GM23338 (cell line): ENCODE data around the gene IGSF5. TPM values are rescaled to one million over a fixed set of nuclear protein-coding genes. Genes with fewer than 3 reads are reported as not detected.

Experiments
- ATAC-seq: fragments of 200-7000 bp; cut with Tn5 transposase; 3 replicates; pipeline ENCODE4 v1.9.1; 2020
- DNase-seq: peaks from one replicate; pipeline ENCODE4 v3.0.0-alpha.2; 2015; ENCODE audit warnings: low spot score
- H2AFZ ChIP-seq: fragments of 200-600 bp; sonication (generic); 2 replicates; pipeline ENCODE4 v1.8.0; 2016; ENCODE audit warnings: antibody characterized with exemption, mild to moderate bottlenecking, moderate library complexity
- H3F3A ChIP-seq: fragments of 200-600 bp; sonication (generic); replicated peaks from 2 replicates; pipeline ENCODE4 v1.8.0; 2017; ENCODE audit warnings: antibody characterized with exemption, mixed run types, low read depth
- H3K27ac ChIP-seq: fragments of 200-600 bp; sonication (generic); 2 replicates; pipeline ENCODE4 v1.6.1; 2016; ENCODE audit warnings: low read depth
- H3K27me3 ChIP-seq: fragments of 200-600 bp; sonication (generic); 2 replicates; pipeline ENCODE4 v1.8.0; 2016; ENCODE audit warnings: mild to moderate bottlenecking, mixed run types, moderate library complexity; ENCODE audit not compliant: insufficient read depth
- H3K36me3 ChIP-seq: fragments of 200-600 bp; sonication (generic); 2 replicates; pipeline ENCODE4 v1.8.0; 2016; ENCODE audit warnings: mild to moderate bottlenecking; ENCODE audit not compliant: insufficient read depth
- H3K4me1 ChIP-seq: fragments of 200-600 bp; sonication (generic); 2 replicates; pipeline ENCODE4 v1.8.0; 2016; ENCODE audit warnings: mild to moderate bottlenecking, moderate library complexity; ENCODE audit not compliant: insufficient read depth
- H3K4me2 ChIP-seq: fragments of 200-600 bp; sonication (generic); 2 replicates; pipeline ENCODE4 v1.7.1; 2017; ENCODE audit warnings: mixed run types
- H3K4me3 ChIP-seq: fragments of 200-600 bp; sonication (generic); 2 replicates; pipeline ENCODE4 v1.6.1; 2016; ENCODE audit warnings: mixed run types
- H3K79me2 ChIP-seq: fragments of 200-600 bp; sonication (generic); replicated peaks from 2 replicates; pipeline ENCODE4 v1.8.0; 2017; ENCODE audit warnings: mild to moderate bottlenecking; ENCODE audit not compliant: insufficient read depth
- H3K9me2 ChIP-seq: fragments of 200-600 bp; sonication (generic); 2 replicates; pipeline ENCODE4 v1.8.0; 2017; ENCODE audit not compliant: insufficient read depth
- H4K20me1 ChIP-seq: fragments of 200-600 bp; sonication (generic); replicated peaks from 2 replicates; pipeline ENCODE4 v1.8.0; 2017; ENCODE audit warnings: mild to moderate bottlenecking; ENCODE audit not compliant: insufficient read depth
- H3K27ac Mint-ChIP-seq: 2 replicates; pipeline ENCODE4 v1.8.0; 2020; ENCODE audit warnings: inconsistent platforms, mild to moderate bottlenecking, moderate library complexity, mixed read lengths
- H3K27me3 Mint-ChIP-seq: 3 replicates; pipeline ENCODE4 v1.8.0; 2022; ENCODE audit warnings: low read depth, mild to moderate bottlenecking, moderate library complexity, mixed read lengths, inconsistent platforms; ENCODE audit not compliant: insufficient read depth, poor library complexity
- H3K36me3 Mint-ChIP-seq: 3 replicates; pipeline ENCODE4 v1.8.0; 2021; ENCODE audit warnings: low read depth, mild to moderate bottlenecking, inconsistent platforms, moderate library complexity, mixed read lengths
- H3K4me1 Mint-ChIP-seq: 3 replicates; pipeline ENCODE4 v1.8.0; 2020; ENCODE audit warnings: mild to moderate bottlenecking, inconsistent platforms, mixed read lengths
- H3K4me3 Mint-ChIP-seq: 3 replicates; pipeline ENCODE4 v1.8.0; 2021; ENCODE audit warnings: moderate library complexity, mild to moderate bottlenecking, inconsistent platforms, mixed read lengths
- H3K9me3 Mint-ChIP-seq: 3 replicates; pipeline ENCODE4 v1.8.0; 2020; ENCODE audit warnings: moderate library complexity, mild to moderate bottlenecking, inconsistent platforms, mixed read lengths
- CREB1 ChIP-seq: fragments of 250-450 bp; sonication (Bioruptor Pico); IDR thresholded peaks from 2 replicates; pipeline ENCODE4 v1.5.0; 2020; ENCODE audit warnings: low read depth, mild to moderate bottlenecking, moderate library complexity
- EZH2 ChIP-seq: fragments of 200-600 bp; sonication (generic); IDR thresholded peaks from one replicate; pipeline ENCODE4 v1.8.0; 2017; ENCODE audit warnings: antibody characterized with exemption, mild to moderate bottlenecking, low read depth; ENCODE audit not compliant: unreplicated experiment
- EZH2phosphoT487 ChIP-seq: fragments of 200-600 bp; sonication (generic); IDR thresholded peaks from one replicate; pipeline ENCODE4 v1.8.1; 2018; ENCODE audit warnings: antibody characterized with exemption; ENCODE audit not compliant: unreplicated experiment
- JUNB ChIP-seq: IDR thresholded peaks from one replicate; pipeline ENCODE4 v1.6.1; 2016; ENCODE audit warnings: antibody characterized with exemption; ENCODE audit not compliant: unreplicated experiment
- NANOG ChIP-seq: IDR thresholded peaks from 2 replicates; pipeline ENCODE4 v1.6.1; 2016; ENCODE audit warnings: antibody characterized with exemption, borderline replicate concordance
- POLR2AphosphoS5 ChIP-seq: IDR thresholded peaks from 2 replicates; pipeline ENCODE4 v1.6.1; 2016; ENCODE audit warnings: antibody characterized with exemption, low read depth
- STAT1 ChIP-seq: IDR thresholded peaks from one replicate; pipeline ENCODE4 v1.6.1; 2016; ENCODE audit warnings: antibody characterized with exemption; ENCODE audit not compliant: unreplicated experiment
- ZNF114 ChIP-seq: fragments of 250-450 bp; sonication (Bioruptor Pico); IDR thresholded peaks from 2 replicates; pipeline ENCODE4 v1.5.0; 2020; ENCODE audit warnings: mild to moderate bottlenecking, moderate library complexity
- ZNF331 ChIP-seq: fragments of 250-450 bp; sonication (Bioruptor Pico); IDR thresholded peaks from 2 replicates; pipeline ENCODE4 v1.5.0; 2020; ENCODE audit warnings: low read depth, mild to moderate bottlenecking, moderate library complexity
- polyA plus RNA-seq: library from polyadenylated mRNA; unstranded; fragments of >200 nt; fragmentation: Nextera tagmentation; extraction: Ambion mirVana; gene quantifications from 2 replicates; pipeline ENCODE4 v1.2.1, GENCODE V29; 2016
- total RNA-seq: library from RNA; depleted of rRNA; stranded (reverse); fragments of >200 nt; shearing (Covaris generic); gene quantifications from 2 replicates; pipeline ENCODE4 v1.2.3, GENCODE V29; 2014
- TF ChIP-seq, protein P1 (sequence below): IDR thresholded peaks from 2 replicates; pipeline ENCODE4 v1.6.1; 2016; ENCODE audit warnings: antibody characterized with exemption
- TF ChIP-seq, protein P2 (sequence below), 2 experiments: fragments of 200-600 bp in 1 of 2; sonication (generic) in 1 of 2; conservative IDR thresholded peaks; 2 replicates each; pipeline versions ENCODE4 v1.5.1 to v1.6.1; 2016 to 2017; ENCODE audit warnings: antibody characterized with exemption in 2 of 2, low read depth in 2 of 2, mild to moderate bottlenecking in 2 of 2, moderate library complexity in 1 of 2
- TF ChIP-seq, protein P3 (sequence below): fragments of 250-450 bp; sonication (Bioruptor Pico); IDR thresholded peaks from 2 replicates; pipeline ENCODE4 v1.5.0; 2020; ENCODE audit warnings: mild to moderate bottlenecking, moderate library complexity

IGSF5 gene
- total and polyA plus RNA-seq, 2 experiments from 2014 or later: 4.4 to 10.1 TPM

DNA sequence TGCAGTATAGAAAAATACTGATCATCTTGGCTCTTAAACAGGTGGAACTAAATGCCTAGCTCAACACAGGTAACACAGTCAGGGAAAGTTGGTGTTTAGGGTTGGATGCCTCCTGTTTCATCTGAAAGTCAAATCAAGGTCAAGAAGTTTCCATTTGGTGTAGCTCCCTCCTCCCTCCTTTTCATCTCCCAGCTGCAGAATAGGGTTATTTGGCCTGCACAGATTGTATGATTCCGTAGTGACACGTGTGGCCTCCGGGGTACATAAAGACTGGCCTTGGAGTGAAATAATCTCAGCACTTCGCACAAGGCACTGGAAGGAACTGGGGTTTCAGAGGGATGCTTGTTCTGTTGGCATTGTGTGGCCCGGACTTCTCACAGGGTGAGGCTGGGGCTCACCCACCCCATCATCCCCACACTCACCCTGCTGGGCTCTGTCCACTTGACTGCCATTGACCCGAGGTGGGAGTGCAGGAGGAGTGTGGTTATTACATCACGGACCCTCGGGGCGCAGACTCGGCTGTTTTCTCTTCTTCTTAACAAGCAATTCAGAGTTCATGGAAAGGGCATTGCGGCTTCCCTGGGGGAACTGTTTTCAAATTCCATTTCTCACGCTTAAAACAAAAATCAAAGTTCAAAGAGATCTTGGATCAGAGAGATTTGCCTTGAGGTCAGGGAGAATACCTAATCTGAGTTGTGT is 18.4 kb downstream of the IGSF5 start (continued):
- TF ChIP-seq, protein P1, sequence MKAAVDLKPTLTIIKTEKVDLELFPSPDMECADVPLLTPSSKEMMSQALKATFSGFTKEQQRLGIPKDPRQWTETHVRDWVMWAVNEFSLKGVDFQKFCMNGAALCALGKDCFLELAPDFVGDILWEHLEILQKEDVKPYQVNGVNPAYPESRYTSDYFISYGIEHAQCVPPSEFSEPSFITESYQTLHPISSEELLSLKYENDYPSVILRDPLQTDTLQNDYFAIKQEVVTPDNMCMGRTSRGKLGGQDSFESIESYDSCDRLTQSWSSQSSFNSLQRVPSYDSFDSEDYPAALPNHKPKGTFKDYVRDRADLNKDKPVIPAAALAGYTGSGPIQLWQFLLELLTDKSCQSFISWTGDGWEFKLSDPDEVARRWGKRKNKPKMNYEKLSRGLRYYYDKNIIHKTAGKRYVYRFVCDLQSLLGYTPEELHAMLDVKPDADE: no peak
- TF ChIP-seq ZNF331: no peak
- TF ChIP-seq, protein P2, sequence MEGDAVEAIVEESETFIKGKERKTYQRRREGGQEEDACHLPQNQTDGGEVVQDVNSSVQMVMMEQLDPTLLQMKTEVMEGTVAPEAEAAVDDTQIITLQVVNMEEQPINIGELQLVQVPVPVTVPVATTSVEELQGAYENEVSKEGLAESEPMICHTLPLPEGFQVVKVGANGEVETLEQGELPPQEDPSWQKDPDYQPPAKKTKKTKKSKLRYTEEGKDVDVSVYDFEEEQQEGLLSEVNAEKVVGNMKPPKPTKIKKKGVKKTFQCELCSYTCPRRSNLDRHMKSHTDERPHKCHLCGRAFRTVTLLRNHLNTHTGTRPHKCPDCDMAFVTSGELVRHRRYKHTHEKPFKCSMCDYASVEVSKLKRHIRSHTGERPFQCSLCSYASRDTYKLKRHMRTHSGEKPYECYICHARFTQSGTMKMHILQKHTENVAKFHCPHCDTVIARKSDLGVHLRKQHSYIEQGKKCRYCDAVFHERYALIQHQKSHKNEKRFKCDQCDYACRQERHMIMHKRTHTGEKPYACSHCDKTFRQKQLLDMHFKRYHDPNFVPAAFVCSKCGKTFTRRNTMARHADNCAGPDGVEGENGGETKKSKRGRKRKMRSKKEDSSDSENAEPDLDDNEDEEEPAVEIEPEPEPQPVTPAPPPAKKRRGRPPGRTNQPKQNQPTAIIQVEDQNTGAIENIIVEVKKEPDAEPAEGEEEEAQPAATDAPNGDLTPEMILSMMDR (conservative IDR thresholded peaks at IDR 0.05; ENCODE audit: low read depth in 2 of 2): no peak
- no peak for TF ChIP-seq EZH2
- no peak for TF ChIP-seq CREB1 (CRISPR knock-in tag)
- TF ChIP-seq STAT1: no peak
- no peak for TF ChIP-seq EZH2phosphoT487

DNA sequence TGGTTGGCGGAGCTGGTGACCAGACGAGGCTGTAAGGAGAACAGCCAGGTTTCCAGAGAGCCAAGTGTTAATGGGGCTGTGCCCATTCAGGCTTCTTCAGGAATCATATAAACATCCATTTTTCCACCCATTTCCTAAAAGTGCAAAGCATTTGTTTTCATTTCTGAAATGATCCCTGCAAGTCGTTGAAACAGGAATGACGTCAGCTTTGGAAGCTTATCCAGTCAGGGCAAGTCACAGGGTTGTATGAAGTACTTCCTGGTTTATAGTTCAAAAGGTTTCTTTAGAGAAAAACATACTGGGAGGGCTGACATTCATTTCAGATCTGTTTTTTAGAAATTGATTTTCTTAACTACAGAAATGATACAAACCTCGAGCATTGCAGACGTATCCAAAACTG is 29.2 kb downstream of the IGSF5 start:
- Histone ChIP-seq H3K27me3 (no peaks in the 10 kb centered on the region), H3F3A (no peaks in the 10 kb centered on the region), H3K9me2 (no peaks in the 10 kb centered on the region), H4K20me1 (no peaks in the 10 kb centered on the region), H3K4me1 (peaks cover 5% of the 10 kb centered on the region), H3K27ac (no peak overlapping the region), H3K79me2 (no peaks in the 10 kb centered on the region), H3K4me2 (no peak overlapping the region), H3K4me3 (no peak overlapping the region), H2AFZ (no peak overlapping the region), H3K36me3 (no peaks in the 10 kb centered on the region)
- no peaks in the 10 kb centered on the region for H3K9me3 Mint-ChIP-seq
- H3K27me3 Mint-ChIP-seq: no peaks in the 10 kb centered on the region
- DNase-seq (no peak), ATAC-seq (no peak)
- H3K36me3 Mint-ChIP-seq: no peaks in the 10 kb centered on the region; the same call in 2 of the 3 replicates
- H3K4me3 Mint-ChIP-seq: no peak overlapping the region
- peaks cover 11% of the 10 kb centered on the region for H3K4me1 Mint-ChIP-seq
- H3K27ac Mint-ChIP-seq: no peak overlapping the region
- TF ChIP-seq, protein P3, sequence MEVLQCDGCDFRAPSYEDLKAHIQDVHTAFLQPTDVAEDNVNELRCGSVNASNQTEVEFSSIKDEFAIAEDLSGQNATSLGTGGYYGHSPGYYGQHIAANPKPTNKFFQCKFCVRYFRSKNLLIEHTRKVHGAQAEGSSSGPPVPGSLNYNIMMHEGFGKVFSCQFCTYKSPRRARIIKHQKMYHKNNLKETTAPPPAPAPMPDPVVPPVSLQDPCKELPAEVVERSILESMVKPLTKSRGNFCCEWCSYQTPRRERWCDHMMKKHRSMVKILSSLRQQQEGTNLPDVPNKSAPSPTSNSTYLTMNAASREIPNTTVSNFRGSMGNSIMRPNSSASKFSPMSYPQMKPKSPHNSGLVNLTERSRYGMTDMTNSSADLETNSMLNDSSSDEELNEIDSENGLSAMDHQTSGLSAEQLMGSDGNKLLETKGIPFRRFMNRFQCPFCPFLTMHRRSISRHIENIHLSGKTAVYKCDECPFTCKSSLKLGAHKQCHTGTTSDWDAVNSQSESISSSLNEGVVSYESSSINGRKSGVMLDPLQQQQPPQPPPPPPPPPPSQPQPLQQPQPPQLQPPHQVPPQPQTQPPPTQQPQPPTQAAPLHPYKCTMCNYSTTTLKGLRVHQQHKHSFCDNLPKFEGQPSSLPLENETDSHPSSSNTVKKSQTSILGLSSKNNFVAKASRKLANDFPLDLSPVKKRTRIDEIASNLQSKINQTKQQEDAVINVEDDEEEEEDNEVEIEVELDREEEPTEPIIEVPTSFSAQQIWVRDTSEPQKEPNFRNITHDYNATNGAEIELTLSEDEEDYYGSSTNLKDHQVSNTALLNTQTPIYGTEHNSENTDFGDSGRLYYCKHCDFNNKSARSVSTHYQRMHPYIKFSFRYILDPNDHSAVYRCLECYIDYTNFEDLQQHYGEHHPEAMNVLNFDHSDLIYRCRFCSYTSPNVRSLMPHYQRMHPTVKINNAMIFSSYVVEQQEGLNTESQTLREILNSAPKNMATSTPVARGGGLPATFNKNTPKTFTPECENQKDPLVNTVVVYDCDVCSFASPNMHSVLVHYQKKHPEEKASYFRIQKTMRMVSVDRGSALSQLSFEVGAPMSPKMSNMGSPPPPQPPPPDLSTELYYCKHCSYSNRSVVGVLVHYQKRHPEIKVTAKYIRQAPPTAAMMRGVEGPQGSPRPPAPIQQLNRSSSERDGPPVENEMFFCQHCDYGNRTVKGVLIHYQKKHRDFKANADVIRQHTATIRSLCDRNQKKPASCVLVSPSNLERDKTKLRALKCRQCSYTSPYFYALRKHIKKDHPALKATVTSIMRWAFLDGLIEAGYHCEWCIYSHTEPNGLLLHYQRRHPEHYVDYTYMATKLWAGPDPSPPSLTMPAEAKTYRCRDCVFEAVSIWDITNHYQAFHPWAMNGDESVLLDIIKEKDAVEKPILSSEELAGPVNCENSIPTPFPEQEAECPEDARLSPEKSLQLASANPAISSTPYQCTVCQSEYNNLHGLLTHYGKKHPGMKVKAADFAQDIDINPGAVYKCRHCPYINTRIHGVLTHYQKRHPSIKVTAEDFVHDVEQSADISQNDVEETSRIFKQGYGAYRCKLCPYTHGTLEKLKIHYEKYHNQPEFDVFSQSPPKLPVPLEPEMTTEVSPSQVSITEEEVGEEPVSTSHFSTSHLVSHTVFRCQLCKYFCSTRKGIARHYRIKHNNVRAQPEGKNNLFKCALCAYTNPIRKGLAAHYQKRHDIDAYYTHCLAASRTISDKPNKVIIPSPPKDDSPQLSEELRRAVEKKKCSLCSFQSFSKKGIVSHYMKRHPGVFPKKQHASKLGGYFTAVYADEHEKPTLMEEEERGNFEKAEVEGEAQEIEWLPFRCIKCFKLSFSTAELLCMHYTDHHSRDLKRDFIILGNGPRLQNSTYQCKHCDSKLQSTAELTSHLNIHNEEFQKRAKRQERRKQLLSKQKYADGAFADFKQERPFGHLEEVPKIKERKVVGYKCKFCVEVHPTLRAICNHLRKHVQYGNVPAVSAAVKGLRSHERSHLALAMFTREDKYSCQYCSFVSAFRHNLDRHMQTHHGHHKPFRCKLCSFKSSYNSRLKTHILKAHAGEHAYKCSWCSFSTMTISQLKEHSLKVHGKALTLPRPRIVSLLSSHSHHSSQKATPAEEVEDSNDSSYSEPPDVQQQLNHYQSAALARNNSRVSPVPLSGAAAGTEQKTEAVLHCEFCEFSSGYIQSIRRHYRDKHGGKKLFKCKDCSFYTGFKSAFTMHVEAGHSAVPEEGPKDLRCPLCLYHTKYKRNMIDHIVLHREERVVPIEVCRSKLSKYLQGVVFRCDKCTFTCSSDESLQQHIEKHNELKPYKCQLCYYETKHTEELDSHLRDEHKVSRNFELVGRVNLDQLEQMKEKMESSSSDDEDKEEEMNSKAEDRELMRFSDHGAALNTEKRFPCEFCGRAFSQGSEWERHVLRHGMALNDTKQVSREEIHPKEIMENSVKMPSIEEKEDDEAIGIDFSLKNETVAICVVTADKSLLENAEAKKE: no peak
- TF ChIP-seq POLR2AphosphoS5 (no peak), NANOG (no peak), ZNF114 (CRISPR knock-in tag) (no peak), JUNB (no peak), STAT1 (no peak), EZH2 (no peak)
- TF ChIP-seq, protein P1: no peak
